HEK293T (cell line): ENCODE data around the gene CADPS2.

Experiments
- BHLHE40 ChIP-seq: fragments of 450-650 bp; IDR thresholded peaks from 2 replicates; pipeline ENCODE4 v1.6.1; 2016; ENCODE audit warnings: mild to moderate bottlenecking, moderate library complexity, borderline replicate concordance
- HDGF ChIP-seq: fragments of 450-650 bp; IDR thresholded peaks from 2 replicates; pipeline ENCODE4 v1.6.1; 2017; ENCODE audit warnings: antibody characterized with exemption, borderline replicate concordance
- PKNOX1 ChIP-seq: fragments of 450-650 bp; IDR thresholded peaks from 2 replicates; pipeline ENCODE4 v1.6.1; 2016
- TARDBP ChIP-seq: fragments of 450-650 bp; IDR thresholded peaks from 2 replicates; pipeline ENCODE4 v1.6.1; 2016

GRCh38 chr7:122311050-122311700 lies 575.1 kb downstream of the CADPS2 start:
- TF ChIP-seq BHLHE40 = no peak
- no peak for TF ChIP-seq PKNOX1
- no peak for TF ChIP-seq HDGF
- no peak for TF ChIP-seq TARDBP
